Measurements from ENCODE around the gene GABBR1.
"Not testable (repeated sequence)": the region's sequence is repeated elsewhere in the genome, so short reads cannot be mapped to it uniquely, and the experiment has no call there.

GABBR1 gene

GRCh38 chr6:29632789-29633533 lies at the start of gene GABBR1:
TSS of gene GABBR1 (minus strand) at chr6:29633183. CDS start at chr6:29632385, 798 bp downstream.
- DNase-seq = peak; percentile 81 to 82

- DNase-seq = no peak
Measured at GRCh38 chr6:29681811-29682210, 48.8 kb upstream of the GABBR1 start.

- no peak for DNase-seq
Measured at GRCh38 chr6:29680904-29681303, 47.9 kb upstream of the GABBR1 start, which contains the start of gene ZFP57. TSS of gene ZFP57 (minus strand) at chr6:29681152. CDS start at chr6:29677003, 4,149 bp downstream.

GRCh38 chr6:29680416-29680815 lies 47.4 kb upstream of the GABBR1 start:
- no peak for DNase-seq

- no peak for DNase-seq
Measured at GRCh38 chr6:29679962-29680361, 47.0 kb upstream of the GABBR1 start.

GRCh38 chr6:29678114-29678513 lies 45.1 kb upstream of the GABBR1 start:
- no peak for DNase-seq

- no peak for DNase-seq
Measured at GRCh38 chr6:29676981-29677601, 44.1 kb upstream of the GABBR1 start.

- no peak for DNase-seq
Measured at GRCh38 chr6:29675561-29675960, 42.6 kb upstream of the GABBR1 start.

GRCh38 chr6:29674008-29674407 lies 41.0 kb upstream of the GABBR1 start:
- DNase-seq = no peak

- no peak for DNase-seq
Measured at GRCh38 chr6:29673161-29673560, 40.2 kb upstream of the GABBR1 start.

- DNase-seq = not testable (repeated sequence)
Measured at GRCh38 chr6:29672116-29672515, 39.1 kb upstream of the GABBR1 start.

- no peak for DNase-seq
Measured at GRCh38 chr6:29671026-29671425, 38.0 kb upstream of the GABBR1 start.

- no peak for DNase-seq
Measured at GRCh38 chr6:29667158-29667557, 34.2 kb upstream of the GABBR1 start.

GRCh38 chr6:29666826-29667130 lies 33.8 kb upstream of the GABBR1 start:
- no peak for DNase-seq

- no peak for DNase-seq
Measured at GRCh38 chr6:29665942-29666825, 33.2 kb upstream of the GABBR1 start.

- DNase-seq = no peak
Measured at GRCh38 chr6:29663300-29664042, 30.5 kb upstream of the GABBR1 start.

GRCh38 chr6:29661502-29662141 lies 28.6 kb upstream of the GABBR1 start:
- not testable (repeated sequence) for DNase-seq

- no peak for DNase-seq
Measured at GRCh38 chr6:29661071-29661470, 28.1 kb upstream of the GABBR1 start.

GRCh38 chr6:29656798-29657197 lies 23.8 kb upstream of the GABBR1 start, which contains the start of gene MOG:
TSS of gene MOG (plus strand) at chr6:29657092. CDS start at chr6:29657210, 118 bp downstream.
- DNase-seq = no peak

GRCh38 chr6:29656157-29656556 lies 23.2 kb upstream of the GABBR1 start:
- no peak for DNase-seq

- DNase-seq = no peak
Measured at GRCh38 chr6:29655658-29656057, 22.7 kb upstream of the GABBR1 start.

- peak; percentile 38 to 75 for DNase-seq
Measured at GRCh38 chr6:29653452-29654038, 20.6 kb upstream of the GABBR1 start.

Measured in NCI-H524 (cell line).